ENCODE results near the gene FLT1. TPM values are rescaled to one million over a fixed set of nuclear protein-coding genes. Genes with fewer than 3 reads are reported as not detected.
A peak's percentile ranks its signal among the peaks of the same experiment; 100 is the strongest.

The FLT1 gene
- total and polyA plus RNA-seq, 9 donors = 5.8 to 31.4 (median 9.9) TPM

- TF ChIP-seq CTCF (IDR thresholded peaks at IDR 0.05) (no peak), POLR2A (IDR thresholded peaks at IDR 0.05) (no peak), EP300 (IDR thresholded peaks at IDR 0.05) (no peak)
- Histone ChIP-seq H3K27me3 (no peaks in the 10 kb centered on the region), H3K27ac (no peak overlapping the region), H3K36me3 (no peaks in the 10 kb centered on the region), H3K4me3 (no peak overlapping the region), H3K4me1 (ENCODE audit: insufficient read depth) (peaks cover 3% of the 10 kb centered on the region), H3K9me3 (no peaks in the 10 kb centered on the region)
- intact Hi-C loops (cut with DNase I) = no loop called here
- 85 to 92% (median 86%) methylated on average over 7 of the region's 7 CpGs for WGBS, 3 donors
- DNase-seq = no peak
Measured at GRCh38 chr13:28533441-28534166, 38.7 kb upstream of the FLT1 start.

GRCh38 chr13:28533125-28533436 is 38.2 kb upstream of the FLT1 start:
- Histone ChIP-seq H3K9me3 (no peaks in the 10 kb centered on the region), H3K27me3 (no peaks in the 10 kb centered on the region), H3K36me3 (no peaks in the 10 kb centered on the region), H3K27ac (no peak overlapping the region), H3K4me3 (no peak overlapping the region), H3K4me1 (ENCODE audit: insufficient read depth) (peaks cover 3% of the 10 kb centered on the region)
- no peak for TF ChIP-seq CTCF (IDR thresholded peaks at IDR 0.05)
- no peak for TF ChIP-seq EP300 (IDR thresholded peaks at IDR 0.05)
- intact Hi-C loops (cut with DNase I) = no loop called here
- 7 to 14% (median 12%) methylated on average over 10 of the region's 10 CpGs for WGBS, 3 donors
- DNase-seq = no peak

GRCh38 chr13:28532388-28533124 is 37.6 kb upstream of the FLT1 start:
- 1 to 3% (median 2%) methylated on average over 43 to 96 of the region's 96 CpGs for WGBS, 3 donors
- no peak overlapping the region for H3K27ac ChIP-seq
- no peaks in the 10 kb centered on the region for H3K9me3 ChIP-seq
- H3K4me1 ChIP-seq (ENCODE audit: insufficient read depth) = peaks cover 3% of the 10 kb centered on the region
- intact Hi-C loops (cut with DNase I) = no loop called here
- DNase-seq = peak in 1 of 5 donors; percentile 34
- TF ChIP-seq EP300 (IDR thresholded peaks at IDR 0.05) (no peak), CTCF (IDR thresholded peaks at IDR 0.05) (no peak), POLR2A (IDR thresholded peaks at IDR 0.05) (no peak)
- no peaks in the 10 kb centered on the region for H3K36me3 ChIP-seq
- H3K4me3 ChIP-seq = peak overlapping the region; percentile 10
- no peaks in the 10 kb centered on the region for H3K27me3 ChIP-seq

GRCh38 chr13:28531845-28532387 is 37.0 kb upstream of the FLT1 start:
- no peaks in the 10 kb centered on the region for H3K36me3 ChIP-seq
- intact Hi-C loops (cut with DNase I) = no loop called here
- no peaks in the 10 kb centered on the region for H3K9me3 ChIP-seq
- peak overlapping the region; percentile 10 for H3K4me3 ChIP-seq
- 5 to 6% (median 6%) methylated on average over 20 to 25 of the region's 25 CpGs for WGBS, 3 donors
- DNase-seq = no peak
- H3K4me1 ChIP-seq (ENCODE audit: insufficient read depth) = peaks cover 3% of the 10 kb centered on the region
- no peak for TF ChIP-seq POLR2A (IDR thresholded peaks at IDR 0.05)
- TF ChIP-seq CTCF (IDR thresholded peaks at IDR 0.05) = no peak
- TF ChIP-seq EP300 (IDR thresholded peaks at IDR 0.05) = no peak
- H3K27ac ChIP-seq = no peak overlapping the region
- H3K27me3 ChIP-seq = no peaks in the 10 kb centered on the region
